Measurements from ENCODE around the gene NAPB. TPM values are rescaled to one million over a fixed set of nuclear protein-coding genes. Genes with fewer than 3 reads are reported as not detected.

The NAPB gene
- total RNA-seq, 1 donor from 2014 or later, result 7.5 TPM

GRCh38 chr20:23361476-23362391 is 59.6 kb downstream of the NAPB start, which contains the start of gene GZF1:
Gene GZF1 (plus strand): TSS chr20:23362182. CDS start chr20:23364384, 2,202 bp downstream.
- peak; percentile 33 for TF ChIP-seq CTCF (IDR thresholded peaks at IDR 0.05)
- Mint-ChIP-seq H3K27ac (ENCODE audit: unreplicated experiment) (peak within 1 kb of the TSS; percentile 99), H3K4me3 (ENCODE audit: unreplicated experiment) (peak within 1 kb of the TSS; percentile 92), H3K27me3 (ENCODE audit: low read depth) (no peaks in the 10 kb centered on the region), H3K4me1 (ENCODE audit: low read depth) (peaks cover 55% of the 10 kb centered on the region), H3K9me3 (ENCODE audit: low read depth) (no peaks in the 10 kb centered on the region), H3K36me3 (ENCODE audit: low read depth) (peaks cover 8% of the 10 kb centered on the region)
- peak; percentile 99 for DNase-seq (ENCODE audit: low spot score)

GRCh38 chr20:23361119-23361475 is 60.2 kb downstream of the NAPB start:
- H3K4me1 Mint-ChIP-seq (ENCODE audit: low read depth), result peaks cover 50% of the 10 kb centered on the region
- no peaks in the 10 kb centered on the region for H3K27me3 Mint-ChIP-seq (ENCODE audit: low read depth)
- no peak for TF ChIP-seq CTCF (IDR thresholded peaks at IDR 0.05)
- no peaks in the 10 kb centered on the region for H3K9me3 Mint-ChIP-seq (ENCODE audit: low read depth)
- H3K27ac Mint-ChIP-seq (ENCODE audit: unreplicated experiment), result peak overlapping the region; percentile 98
- no peak for DNase-seq (ENCODE audit: low spot score)
- H3K36me3 Mint-ChIP-seq (ENCODE audit: low read depth), result peaks cover 8% of the 10 kb centered on the region
- H3K4me3 Mint-ChIP-seq (ENCODE audit: unreplicated experiment), result peak overlapping the region; percentile 76

- Mint-ChIP-seq H3K4me3 (ENCODE audit: unreplicated experiment) (peak overlapping the region; percentile 76), H3K27me3 (ENCODE audit: low read depth) (no peaks in the 10 kb centered on the region), H3K27ac (ENCODE audit: unreplicated experiment) (peak overlapping the region; percentile 98), H3K4me1 (ENCODE audit: low read depth) (peaks cover 47% of the 10 kb centered on the region), H3K36me3 (ENCODE audit: low read depth) (peaks cover 8% of the 10 kb centered on the region), H3K9me3 (ENCODE audit: low read depth) (no peaks in the 10 kb centered on the region)
- DNase-seq (ENCODE audit: low spot score), result no peak
- TF ChIP-seq CTCF (IDR thresholded peaks at IDR 0.05), result no peak
These were observed 60.8 kb downstream of the NAPB start for GRCh38 chr20:23360531-23360930.

GRCh38 chr20:23358923-23359593 is 62.2 kb downstream of the NAPB start:
- H3K4me3 Mint-ChIP-seq (ENCODE audit: unreplicated experiment), result no peak overlapping the region
- H3K27me3 Mint-ChIP-seq (ENCODE audit: low read depth), result no peaks in the 10 kb centered on the region
- H3K36me3 Mint-ChIP-seq (ENCODE audit: low read depth), result peaks cover 2% of the 10 kb centered on the region
- DNase-seq (ENCODE audit: low spot score), result no peak
- H3K4me1 Mint-ChIP-seq (ENCODE audit: low read depth), result peaks cover 35% of the 10 kb centered on the region
- H3K9me3 Mint-ChIP-seq (ENCODE audit: low read depth), result no peaks in the 10 kb centered on the region
- H3K27ac Mint-ChIP-seq (ENCODE audit: unreplicated experiment), result no peak overlapping the region
- no peak for TF ChIP-seq CTCF (IDR thresholded peaks at IDR 0.05)

- no peak for TF ChIP-seq CTCF (IDR thresholded peaks at IDR 0.05)
- peaks cover 2% of the 10 kb centered on the region for H3K36me3 Mint-ChIP-seq (ENCODE audit: low read depth)
- H3K27me3 Mint-ChIP-seq (ENCODE audit: low read depth), result no peaks in the 10 kb centered on the region
- H3K9me3 Mint-ChIP-seq (ENCODE audit: low read depth), result no peaks in the 10 kb centered on the region
- DNase-seq (ENCODE audit: low spot score), result no peak
- H3K4me1 Mint-ChIP-seq (ENCODE audit: low read depth), result peaks cover 30% of the 10 kb centered on the region
- peak overlapping the region; percentile 86 for H3K4me3 Mint-ChIP-seq (ENCODE audit: unreplicated experiment)
- H3K27ac Mint-ChIP-seq (ENCODE audit: unreplicated experiment), result peak overlapping the region; percentile 66
These were observed 62.8 kb downstream of the NAPB start for GRCh38 chr20:23358563-23358906.

Data from chondrocyte (in vitro differentiated cells).